K562 (cell line): Measurements from ENCODE around the gene ELMO1. TPM values are rescaled to one million over a fixed set of nuclear protein-coding genes. Genes with fewer than 3 reads are reported as not detected.

ENCODE experiments used
- ATAC-seq: fragments of 200-7000 bp; cut with Tn5 transposase; 3 replicates; pipeline ENCODE4 v1.9.1; 2020; ENCODE audit warnings: moderate library complexity
- BruUV-seq: library from RNA; stranded (reverse); fragments of 400-500 nt; replicated peaks from 2 replicates; lab custom pipeline; 2021; lab: Mats Ljungman, UMichigan
- CTCF ChIA-PET: fragments of 300-600 bp; formaldehyde crosslinking; extraction: SDS; loops from one replicate; lab custom pipeline; 2021; ENCODE audit warnings: low intra/inter-chr PET ratio; lab: Yijun Ruan, JAX
- POLR2A ChIA-PET: fragments of 300-600, 350-650 bp; sonication (Branson Sonifier 250); formaldehyde crosslinking; extraction: SDS; loops from one replicate; lab custom pipeline; 2021; ENCODE audit warnings: antibody characterized with exemption, inconsistent platforms; lab: Yijun Ruan, JAX
- DNase-seq, 4 experiments: peaks; one replicate each; pipeline versions ENCODE4 v3.0.0 to v3.0.0-alpha.2; 2011 to 2018; ENCODE audit warnings: low spot score in 3 of 4, mixed read lengths in 3 of 4; ENCODE audit errors: extremely low read depth in 1 of 4
- FAIRE-seq: peaks from 2 replicates; lab custom pipeline; 2011; peaks lifted over from hg19 to GRCh38; lab: Jason Lieb, UNC
- H2AFZ ChIP-seq: 2 replicates; pipeline ENCODE4 v1.6.0; 2011; ENCODE audit warnings: low read depth, low read length, control low read depth, inconsistent platforms
- H3K27ac ChIP-seq: fragments of 200-600 bp; 3 replicates; pipeline ENCODE4 v1.8.0; 2011; ENCODE audit warnings: low read depth, mild to moderate bottlenecking, control low read depth, inconsistent platforms, low read length, moderate library complexity, mixed read lengths; ENCODE audit errors: extremely low read depth
- H3K27me3 ChIP-seq, 2 experiments: fragments of 300-600 bp in 1 of 2; 2 replicates in 1 of 2; 3 replicates in 1 of 2; pipeline versions ENCODE4 v1.6.0 to v1.8.0; 2011; ENCODE audit warnings: inconsistent platforms in 2 of 2, low read length in 2 of 2, mild to moderate bottlenecking in 1 of 2, mixed read lengths in 1 of 2, moderate library complexity in 1 of 2; ENCODE audit not compliant: control insufficient read depth in 2 of 2, insufficient read depth in 2 of 2
- H3K36me3 ChIP-seq: fragments of 300-600 bp; 3 replicates; pipeline ENCODE4 v1.8.0; 2011; ENCODE audit warnings: mild to moderate bottlenecking, low read length, inconsistent platforms; ENCODE audit not compliant: control insufficient read depth, insufficient read depth
- H3K4me1 ChIP-seq, 2 experiments: fragments of 200-600 bp in 1 of 2; replicated peaks in 1 of 2; 2 replicates in 1 of 2; 3 replicates in 1 of 2; pipeline versions ENCODE4 v1.5.1 to v1.8.0; 2011; ENCODE audit warnings: inconsistent platforms in 2 of 2, low read length in 2 of 2, mild to moderate bottlenecking in 1 of 2, mixed read lengths in 1 of 2, moderate library complexity in 1 of 2; ENCODE audit not compliant: control insufficient read depth in 2 of 2, insufficient read depth in 2 of 2
- H3K4me2 ChIP-seq: 2 replicates; pipeline ENCODE4 v1.6.1; 2011; ENCODE audit warnings: low read length, control low read depth, inconsistent platforms, mixed read lengths; ENCODE audit not compliant: insufficient read depth
- H3K4me3 ChIP-seq: fragments of 200-600 bp; sonication (generic), shearing (Covaris generic); 2 replicates; pipeline ENCODE4 v1.5.1; 2016; ENCODE audit warnings: control low read depth, inconsistent platforms
- H3K79me2 ChIP-seq: fragments of 200-600 bp; 3 replicates; pipeline ENCODE4 v1.8.0; 2011; ENCODE audit warnings: low read length, inconsistent platforms; ENCODE audit not compliant: control insufficient read depth, insufficient read depth
- H3K9ac ChIP-seq, 2 experiments: 2 replicates each; pipeline versions ENCODE4 v1.6.0 to v1.6.1; 2011; ENCODE audit warnings: low read depth in 2 of 2, low read length in 2 of 2, control low read depth in 1 of 2, inconsistent platforms in 1 of 2, mild to moderate bottlenecking in 1 of 2, mixed read lengths in 1 of 2; ENCODE audit not compliant: insufficient read depth in 1 of 2
- H3K9me1 ChIP-seq: one replicate; pipeline ENCODE4 v1.6.0; 2011; ENCODE audit warnings: inconsistent platforms, mild to moderate bottlenecking, low read length, moderate library complexity; ENCODE audit not compliant: control insufficient read depth, insufficient read depth
- H3K9me3 ChIP-seq: replicated peaks from 2 replicates; pipeline ENCODE4 v1.5.1; 2011; ENCODE audit warnings: low read depth, low read length, inconsistent platforms; ENCODE audit not compliant: control insufficient read depth, insufficient read depth
- H4K20me1 ChIP-seq: replicated peaks from 2 replicates; pipeline ENCODE4 v1.6.1; 2011; ENCODE audit warnings: low read length, inconsistent platforms, mixed read lengths; ENCODE audit not compliant: control insufficient read depth, insufficient read depth
- BRD4 ChIP-seq: fragments of 200-600 bp; sonication (generic); IDR thresholded peaks from 2 replicates; pipeline ENCODE4 v1.6.1; 2017; ENCODE audit warnings: inconsistent platforms
- CHD2 ChIP-seq: IDR thresholded peaks from 2 replicates; pipeline ENCODE4 v1.6.1; 2011; ENCODE audit warnings: low read depth, low read length
- DEAF1 ChIP-seq: fragments of 450-650 bp; formaldehyde crosslinking; IDR thresholded peaks from 2 replicates; pipeline ENCODE4 v1.4.0; 2020; ENCODE audit warnings: mild to moderate bottlenecking, moderate library complexity
- GABPA ChIP-seq: fragments of 200-800 bp; sonication (Bioruptor generic); conservative IDR thresholded peaks from 2 replicates; pipeline ENCODE4 v1.6.1; 2016; ENCODE audit warnings: low read depth, missing genetic modification characterization, missing compliant biosample characterization
- GTF2B ChIP-seq: IDR thresholded peaks from 2 replicates; pipeline ENCODE4 v1.6.1; 2011; ENCODE audit not compliant: insufficient read length; ENCODE audit errors: extremely low read depth
- NR0B1 ChIP-seq: fragments of 450-650 bp; IDR thresholded peaks from one replicate; pipeline ENCODE4 v1.6.1; 2018; ENCODE audit warnings: mild to moderate bottlenecking, moderate library complexity; ENCODE audit not compliant: partially characterized antibody
- RAD21 ChIP-seq, 2 experiments: fragments of 250-450 bp in 1 of 2; fragments of 450-650 bp in 1 of 2; sonication (Bioruptor Pico) in 1 of 2; formaldehyde crosslinking in 1 of 2; IDR thresholded peaks in 1 of 2; conservative IDR thresholded peaks in 1 of 2; 2 replicates each; pipeline versions ENCODE4 v1.4.0 to v1.8.0; 2020 to 2022; ENCODE audit warnings: mild to moderate bottlenecking in 2 of 2, moderate library complexity in 1 of 2
- RBM14 ChIP-seq: fragments of 200-400 bp; formaldehyde crosslinking; IDR thresholded peaks from 2 replicates; pipeline ENCODE4 v1.6.1; 2018; ENCODE audit warnings: low read depth, mild to moderate bottlenecking, low read length, moderate library complexity, borderline replicate concordance; ENCODE audit not compliant: insufficient read depth
- RHOXF2B ChIP-seq: fragments of 250-450 bp; sonication (Bioruptor Pico); conservative IDR thresholded peaks from 2 replicates; pipeline ENCODE4 v1.5.1; 2021
- TBP ChIP-seq: optimal IDR thresholded peaks from 2 replicates; pipeline ENCODE3; 2011; ENCODE audit warnings: low read depth, low read length, improper control_type of control experiment
- TOE1 ChIP-seq, 2 experiments: fragments of 450-650 bp in 1 of 2; sonication (generic) in 1 of 2; formaldehyde crosslinking in 1 of 2; IDR thresholded peaks; 2 replicates each; pipeline versions ENCODE4 v1.7.1 to v1.8.0; 2016 to 2022; ENCODE audit warnings: borderline replicate concordance in 2 of 2, mild to moderate bottlenecking in 2 of 2, antibody characterized with exemption in 1 of 2, inconsistent platforms in 1 of 2, low read depth in 1 of 2, missing genetic modification reagents in 1 of 2, moderate library complexity in 1 of 2
- TRIM24 ChIP-seq, 2 experiments: fragments of 450-650 bp; IDR thresholded peaks; 2 replicates each; pipeline ENCODE4 v1.6.1; 2016
- WHSC1 ChIP-seq: IDR thresholded peaks from one replicate; pipeline ENCODE4 v1.6.1; 2012; ENCODE audit warnings: low read length, control low read depth, inconsistent platforms
- ZKSCAN1 ChIP-seq: fragments of 150-350 bp; IDR thresholded peaks from 2 replicates; pipeline ENCODE4 v1.6.1; 2016; ENCODE audit warnings: low read depth, low read length
- ZNF224 ChIP-seq: sonication (generic); formaldehyde crosslinking; IDR thresholded peaks from 2 replicates; pipeline ENCODE4 v1.8.0; 2022; ENCODE audit warnings: mild to moderate bottlenecking, missing genetic modification reagents
- WGBS: fragments of 100-300 bp; shearing (Covaris generic); methylation state at CpG from one replicate; pipeline ENCODE4 v1.1.6; 2016; ENCODE audit warnings: low coverage, mixed read lengths; ENCODE audit not compliant: insufficient coverage; ENCODE audit errors: missing lambda C conversion rate; 5-methylcytosine and 5-hydroxymethylcytosine counted together
- in situ Hi-C: fragments of 300-500 bp; cut with MboI; formaldehyde crosslinking; loops from 4 replicates; pipeline ENCODE4 v1.15.0; 2018; ENCODE audit warnings: inconsistent platforms, mixed read lengths
- intact Hi-C: fragments of 100-400 bp; cut with micrococcal nuclease; formaldehyde crosslinking; loops from 2 replicates; pipeline ENCODE4 v1.14.2; 2022
- polyA plus RNA-seq, 8 experiments: library from polyadenylated mRNA; depleted of rRNA in 4 of 8; stranded (reverse) in 5 of 8; unstranded in 3 of 8; fragments of >200 nt; fragmentation: Nextera tagmentation in 2 of 8; fragmentation: Illumina TruSeq in 1 of 8; extraction: Ambion mirVana in 2 of 8; extraction: Trizol in 1 of 8; gene quantifications; 2 replicates each; pipeline versions ENCODE4 v1.2.1 to v1.2.3, GENCODE V29; 2011 to 2014; ENCODE audit warnings: inconsistent platforms in 1 of 8, missing spikeins in 1 of 8
- total RNA-seq, 7 experiments: library from RNA; depleted of rRNA in 6 of 7; stranded (reverse); fragments of >200 nt in 6 of 7; fragmentation: Illumina TruSeq in 2 of 7; extraction: Trizol in 2 of 7; gene quantifications; 2 replicates each; pipeline versions ENCODE4 v1.2.1 to v1.2.3, GENCODE V29; 2011 to 2021; ENCODE audit warnings: low replicate concordance in 1 of 7

Gene ELMO1
- total and polyA plus RNA-seq, 9 of the 15 experiments (the other 6 are each of a cell fraction or from before 2014, with no cell fraction given), result 0.36 to 7.2 (median 3.6) TPM

GRCh38 chr7:36943591-36944435, 504.9 kb downstream of the ELMO1 start:
- Histone ChIP-seq H2AFZ (no peak overlapping the region), H3K4me1 (no peaks in the 10 kb centered on the region), H3K4me3 (no peak overlapping the region), H3K79me2 (no peaks in the 10 kb centered on the region), H3K36me3 (no peaks in the 10 kb centered on the region), H3K9ac (no peak overlapping the region), H3K9me3 (no peaks in the 10 kb centered on the region), H3K27ac (no peak overlapping the region), H4K20me1 (no peaks in the 10 kb centered on the region), H3K27me3 (no peaks in the 10 kb centered on the region), H3K9me1 (no peaks in the 10 kb centered on the region), H3K4me2 (no peak overlapping the region)
- no peak for DNase-seq
- no peak for ATAC-seq
- CTCF ChIA-PET, result no interaction called here
- FAIRE-seq, result no peak
- WGBS, result 2% methylated on average over 8 of the region's 8 CpGs
- intact Hi-C loops (no loop called here), in situ Hi-C loops (no loop called here)
- POLR2A ChIA-PET, result no interaction called here
- BruUV-seq, result no TSS peak
- TF ChIP-seq TBP (no peak), WHSC1 (no peak), NR0B1 (no peak), GTF2B (no peak), RHOXF2B (CRISPR knock-in tag) (no peak), ZKSCAN1 (no peak), RBM14 (no peak), CHD2 (no peak), TOE1 (IDR thresholded peaks at IDR 0.05; ENCODE audit: borderline replicate concordance) (no peak), TOE1 (CRISPR knock-in tag; IDR thresholded peaks at IDR 0.05; ENCODE audit: borderline replicate concordance, low read depth) (no peak), RAD21 (CRISPR knock-in tag; conservative IDR thresholded peaks at IDR 0.05 in 1 of 2, IDR thresholded peaks at IDR 0.05 in 1 of 2) (no peak), GABPA (tag) (no peak), DEAF1 (CRISPR knock-in tag) (no peak), TRIM24 (IDR thresholded peaks at IDR 0.05) (no peak), BRD4 (no peak), ZNF224 (CRISPR knock-in tag) (no peak)
